HFF-Myc (cell line): ENCODE measurements around the gene TCHP.

Experiments
- DNase-seq: peaks from one replicate; pipeline ENCODE4 v3.0.0-alpha.2; 2011; ENCODE audit warnings: low read depth; ENCODE audit errors: extremely low read depth
- H3K4me3 ChIP-seq: replicated peaks from 2 replicates; pipeline ENCODE4 v1.5.1; 2011; ENCODE audit warnings: low read depth, mild to moderate bottlenecking, control low read depth, low read length
- TF ChIP-seq, protein P1 (sequence below): IDR thresholded peaks from 2 replicates; pipeline ENCODE4 v1.5.1; 2012; ENCODE audit warnings: mild to moderate bottlenecking, low read depth, low read length, control low read depth; ENCODE audit errors: missing control alignments

The TCHP gene

DNA sequence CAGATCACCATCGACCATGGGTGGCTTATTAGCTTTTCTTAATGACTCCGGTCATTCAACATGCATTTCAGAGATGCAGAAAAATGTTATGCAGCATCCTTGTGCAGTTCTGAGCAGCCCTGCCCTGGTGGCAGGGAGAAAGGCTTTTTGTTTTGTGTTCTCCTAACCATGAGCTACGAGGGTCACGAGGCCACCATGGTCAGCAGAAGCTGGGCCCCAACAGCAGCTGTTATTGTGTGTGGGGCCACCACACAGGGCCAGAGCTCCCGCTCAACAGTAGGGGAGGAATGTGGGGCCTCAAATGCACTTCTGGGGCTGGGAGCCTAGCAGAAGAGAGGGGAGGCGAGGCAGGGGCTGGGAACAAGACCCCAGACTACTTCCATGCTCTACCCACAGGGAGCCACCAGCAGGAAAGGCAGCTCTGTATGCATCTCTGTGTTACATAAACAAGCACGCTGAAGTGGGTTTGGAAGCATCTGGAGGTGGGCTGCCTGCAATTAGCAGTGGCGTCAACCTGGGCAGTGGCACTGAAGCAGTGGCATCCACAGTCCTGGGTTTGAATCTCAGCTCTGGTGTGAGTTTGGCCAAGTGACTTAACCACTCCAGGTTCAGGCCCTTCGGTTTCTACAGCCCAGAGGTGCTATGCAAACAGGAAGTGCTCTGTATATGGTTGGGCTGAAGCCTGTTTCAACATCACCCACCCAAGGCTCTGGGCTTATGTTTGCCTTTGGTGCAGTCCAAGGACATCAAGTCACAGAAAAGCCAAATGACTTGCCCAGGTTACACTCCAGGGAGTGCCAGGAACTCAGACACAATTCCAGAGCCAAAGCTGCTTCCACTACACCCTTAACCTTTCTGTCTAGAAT lies 36.0 kb upstream of the TCHP start:
- H3K4me3 ChIP-seq, result no peak overlapping the region
- DNase-seq, result no peak
- TF ChIP-seq, protein P1, sequence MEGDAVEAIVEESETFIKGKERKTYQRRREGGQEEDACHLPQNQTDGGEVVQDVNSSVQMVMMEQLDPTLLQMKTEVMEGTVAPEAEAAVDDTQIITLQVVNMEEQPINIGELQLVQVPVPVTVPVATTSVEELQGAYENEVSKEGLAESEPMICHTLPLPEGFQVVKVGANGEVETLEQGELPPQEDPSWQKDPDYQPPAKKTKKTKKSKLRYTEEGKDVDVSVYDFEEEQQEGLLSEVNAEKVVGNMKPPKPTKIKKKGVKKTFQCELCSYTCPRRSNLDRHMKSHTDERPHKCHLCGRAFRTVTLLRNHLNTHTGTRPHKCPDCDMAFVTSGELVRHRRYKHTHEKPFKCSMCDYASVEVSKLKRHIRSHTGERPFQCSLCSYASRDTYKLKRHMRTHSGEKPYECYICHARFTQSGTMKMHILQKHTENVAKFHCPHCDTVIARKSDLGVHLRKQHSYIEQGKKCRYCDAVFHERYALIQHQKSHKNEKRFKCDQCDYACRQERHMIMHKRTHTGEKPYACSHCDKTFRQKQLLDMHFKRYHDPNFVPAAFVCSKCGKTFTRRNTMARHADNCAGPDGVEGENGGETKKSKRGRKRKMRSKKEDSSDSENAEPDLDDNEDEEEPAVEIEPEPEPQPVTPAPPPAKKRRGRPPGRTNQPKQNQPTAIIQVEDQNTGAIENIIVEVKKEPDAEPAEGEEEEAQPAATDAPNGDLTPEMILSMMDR, result no peak

DNA sequence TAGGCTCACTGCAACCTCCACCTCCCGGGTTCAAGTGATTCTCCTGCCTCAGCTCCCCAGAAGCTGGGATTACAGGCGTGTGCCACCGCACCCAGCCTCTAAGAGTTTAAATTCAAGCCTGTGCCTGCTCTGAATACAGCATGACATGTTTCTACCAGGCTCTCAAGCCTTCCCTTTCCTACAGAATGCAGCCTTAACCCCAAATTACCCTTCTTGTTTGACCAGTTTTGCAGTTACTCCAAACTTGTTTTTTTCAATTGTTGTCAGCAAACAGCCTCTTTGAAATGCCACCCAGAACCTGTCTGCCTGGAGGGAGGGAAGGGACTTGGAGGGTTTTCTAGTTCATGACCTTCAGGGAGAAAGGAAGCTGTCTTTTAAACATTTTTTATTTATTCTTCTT lies 35.2 kb upstream of the TCHP start:
- no peak for DNase-seq
- TF ChIP-seq, protein P1, result no peak
- no peak overlapping the region for H3K4me3 ChIP-seq

DNA sequence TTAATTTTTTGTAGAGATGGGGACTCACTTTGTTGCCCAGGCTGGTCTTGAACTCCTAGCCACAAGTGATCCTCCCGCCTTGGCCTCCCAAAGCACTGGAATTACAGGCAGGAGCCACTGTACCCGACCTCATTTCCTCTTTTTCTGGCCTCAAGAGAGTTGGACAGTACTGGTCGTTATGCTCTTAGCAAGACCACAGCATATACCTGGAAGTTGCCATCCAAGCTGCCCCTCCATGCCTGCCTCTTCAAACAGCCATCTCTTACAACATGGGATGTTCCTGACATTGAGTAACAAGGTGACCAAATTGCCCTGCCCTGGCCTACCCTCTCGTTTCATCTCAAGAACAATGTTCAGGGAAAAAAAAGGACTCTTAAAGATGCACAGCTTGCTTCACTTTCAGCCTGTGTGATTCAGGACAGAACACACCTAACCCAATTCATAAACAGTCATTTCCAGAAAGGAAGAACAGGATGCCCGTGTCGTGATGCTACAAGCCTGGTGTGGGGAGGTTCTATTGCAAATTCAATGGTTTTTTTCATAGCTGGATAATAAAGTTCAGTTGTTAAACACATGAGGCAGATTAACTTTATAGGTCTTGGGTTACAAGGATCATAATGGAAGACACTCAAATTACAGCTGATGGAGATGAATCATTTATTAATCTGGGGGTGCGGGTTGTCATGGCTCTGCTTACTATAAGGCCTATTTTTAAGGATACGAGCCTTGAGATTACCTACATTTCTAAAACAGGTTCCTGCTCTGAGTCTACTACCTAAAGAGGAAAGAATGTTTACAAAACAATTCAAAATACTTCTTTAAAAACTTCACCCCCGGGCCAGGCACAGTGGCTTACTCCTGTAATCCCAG lies 31.7 kb upstream of the TCHP start:
- DNase-seq, result no peak
- TF ChIP-seq, protein P1, result no peak
- H3K4me3 ChIP-seq, result no peak overlapping the region

DNA sequence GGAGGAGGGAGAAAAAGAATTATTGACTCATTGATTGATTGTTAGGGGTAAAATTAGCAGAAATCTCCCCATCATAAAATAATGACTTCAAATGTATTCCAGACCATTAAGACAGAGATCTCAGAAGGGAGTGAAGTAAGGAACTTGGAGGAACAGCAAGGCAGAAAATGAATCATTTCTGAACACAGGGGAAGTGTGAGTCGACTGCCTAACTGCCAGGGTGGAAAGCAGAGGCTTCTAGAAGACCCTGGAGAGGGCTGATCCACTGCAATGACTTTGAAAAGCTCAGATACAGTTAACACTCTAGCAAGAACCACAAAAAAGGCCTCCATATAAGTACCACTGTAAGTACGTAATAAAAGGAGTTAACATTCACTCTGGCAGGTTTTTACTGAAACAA lies 29.4 kb upstream of the TCHP start:
- DNase-seq, result no peak
- H3K4me3 ChIP-seq, result no peak overlapping the region
- TF ChIP-seq, protein P1, result no peak

DNA sequence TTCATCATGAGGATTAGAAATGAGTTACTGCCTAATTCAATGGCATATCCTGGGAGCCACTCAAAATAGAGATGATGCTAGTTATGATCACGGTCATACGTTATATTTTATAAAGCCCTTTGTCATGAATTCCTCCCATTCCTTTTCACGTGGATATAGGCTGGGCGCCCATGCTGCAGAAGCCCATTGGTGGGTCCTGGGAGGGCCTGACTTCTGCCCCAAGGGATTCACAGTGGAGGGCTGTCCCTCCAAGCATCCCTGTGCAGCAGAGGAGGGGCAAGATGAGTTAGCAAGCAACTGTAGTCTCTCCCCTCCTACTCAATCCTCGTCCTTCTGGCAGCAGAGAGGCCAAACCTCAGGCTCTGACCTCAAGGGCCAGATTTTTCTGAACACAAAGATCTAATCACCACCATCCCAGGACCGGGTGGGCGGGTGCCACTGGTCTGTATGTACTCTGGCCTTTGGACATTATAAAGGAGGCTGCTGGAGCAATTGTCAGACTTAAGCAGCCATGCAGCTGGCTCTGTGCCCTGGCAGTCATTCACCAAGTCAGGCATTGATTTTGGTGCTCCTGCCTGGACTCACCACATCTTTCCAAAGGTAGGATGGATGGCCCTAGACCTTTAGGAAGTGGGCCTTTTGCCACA lies 28.3 kb upstream of the TCHP start:
- DNase-seq, result no peak
- H3K4me3 ChIP-seq, result no peak overlapping the region
- TF ChIP-seq, protein P1, result no peak

DNA sequence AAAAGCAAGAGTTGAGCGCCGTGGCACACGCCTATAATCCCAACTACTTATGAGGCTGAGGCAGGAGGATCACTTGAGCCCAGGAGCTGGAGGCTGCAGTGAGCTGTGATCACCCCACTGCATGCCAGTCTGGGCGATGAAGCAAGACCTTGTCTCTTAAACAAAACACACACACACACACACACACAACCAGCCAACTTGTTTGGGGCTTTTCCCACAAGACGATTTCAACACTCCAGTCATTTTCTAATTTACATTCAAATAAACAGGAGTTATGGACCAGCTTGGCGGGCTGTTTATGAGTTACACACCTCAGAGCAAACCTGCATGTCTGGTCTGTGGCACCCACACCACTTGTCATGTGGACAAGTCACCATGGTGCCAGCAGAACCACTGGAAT lies 26.4 kb upstream of the TCHP start:
- H3K4me3 ChIP-seq, result no peak overlapping the region
- no peak for DNase-seq
- TF ChIP-seq, protein P1, result no peak
